HEK293 (cell line): ENCODE data around the gene SPINT2.

Source experiments
- HOXA7 ChIP-seq: sonication (generic); formaldehyde crosslinking; IDR thresholded peaks from 2 replicates; pipeline ENCODE4 v1.8.1; 2022; ENCODE audit warnings: missing genetic modification reagents, borderline replicate concordance
- HOXC10 ChIP-seq: sonication (generic); formaldehyde crosslinking; IDR thresholded peaks from 2 replicates; pipeline ENCODE4 v1.8.1; 2023; ENCODE audit warnings: mild to moderate bottlenecking, missing genetic modification reagents
- KLF7 ChIP-seq: fragments of 450-650 bp; formaldehyde crosslinking; IDR thresholded peaks from 2 replicates; pipeline ENCODE4 v1.5.1; 2016; ENCODE audit warnings: missing biosample characterization, missing genetic modification characterization, borderline replicate concordance
- MEIS1 ChIP-seq: sonication (generic); formaldehyde crosslinking; IDR thresholded peaks from 2 replicates; pipeline ENCODE4 v1.8.1; 2022; ENCODE audit warnings: missing genetic modification reagents, mild to moderate bottlenecking, borderline replicate concordance
- OVOL3 ChIP-seq: fragments of 450-650 bp; formaldehyde crosslinking; IDR thresholded peaks from 2 replicates; pipeline ENCODE4 v1.5.1; 2016; ENCODE audit warnings: missing biosample characterization, missing genetic modification characterization
- PRDM1 ChIP-seq: fragments of 450-650 bp; formaldehyde crosslinking; IDR thresholded peaks from 2 replicates; pipeline ENCODE4; 2016; ENCODE audit warnings: missing biosample characterization, missing genetic modification characterization
- RBAK ChIP-seq: fragments of 450-650 bp; formaldehyde crosslinking; IDR thresholded peaks from 2 replicates; pipeline ENCODE4 v1.5.1; 2016; ENCODE audit warnings: missing biosample characterization, missing genetic modification characterization
- SP7 ChIP-seq: fragments of 450-650 bp; formaldehyde crosslinking; IDR thresholded peaks from 2 replicates; pipeline ENCODE4 v1.5.1; 2016; ENCODE audit warnings: missing biosample characterization, missing genetic modification characterization
- WT1 ChIP-seq: fragments of 450-650 bp; formaldehyde crosslinking; IDR thresholded peaks from 2 replicates; pipeline ENCODE4 v1.5.1; 2016; ENCODE audit warnings: missing biosample characterization, missing genetic modification characterization
- ZBTB20 ChIP-seq: fragments of 450-650 bp; formaldehyde crosslinking; IDR thresholded peaks from 2 replicates; pipeline ENCODE4 v1.5.1; 2016; ENCODE audit warnings: missing biosample characterization, missing genetic modification characterization
- ZBTB8A ChIP-seq: fragments of 450-650 bp; formaldehyde crosslinking; IDR thresholded peaks from 2 replicates; pipeline ENCODE4 v1.5.1; 2016; ENCODE audit warnings: missing biosample characterization, missing genetic modification characterization
- ZFHX2 ChIP-seq: fragments of 450-650 bp; formaldehyde crosslinking; conservative IDR thresholded peaks from 2 replicates; pipeline ENCODE4 v1.5.1; 2016; ENCODE audit warnings: missing biosample characterization, missing genetic modification characterization
- ZFP69B ChIP-seq: fragments of 450-650 bp; formaldehyde crosslinking; IDR thresholded peaks from 2 replicates; pipeline ENCODE4 v1.5.1; 2016; ENCODE audit warnings: missing biosample characterization, missing genetic modification characterization
- ZNF114 ChIP-seq: fragments of 450-650 bp; formaldehyde crosslinking; IDR thresholded peaks from 2 replicates; pipeline ENCODE4 v1.5.0; 2017; ENCODE audit warnings: missing biosample characterization, missing genetic modification characterization
- ZNF121 ChIP-seq: fragments of 450-650 bp; formaldehyde crosslinking; IDR thresholded peaks from 2 replicates; pipeline ENCODE4 v1.5.1; 2016; ENCODE audit warnings: missing biosample characterization, missing genetic modification characterization
- ZNF138 ChIP-seq: fragments of 450-650 bp; formaldehyde crosslinking; IDR thresholded peaks from 2 replicates; pipeline ENCODE4 v1.5.1; 2016; ENCODE audit warnings: missing biosample characterization, missing genetic modification characterization, borderline replicate concordance
- ZNF16 ChIP-seq: fragments of 450-650 bp; formaldehyde crosslinking; IDR thresholded peaks from 2 replicates; pipeline ENCODE4 v1.5.1; 2016; ENCODE audit warnings: low read depth, missing biosample characterization, missing genetic modification characterization
- ZNF174 ChIP-seq: fragments of 450-650 bp; formaldehyde crosslinking; IDR thresholded peaks from 2 replicates; pipeline ENCODE4 v1.5.0; 2017; ENCODE audit warnings: missing biosample characterization, mild to moderate bottlenecking, missing genetic modification characterization
- ZNF211 ChIP-seq: fragments of 450-650 bp; formaldehyde crosslinking; IDR thresholded peaks from 2 replicates; pipeline ENCODE4 v1.5.1; 2016; ENCODE audit warnings: low read depth, missing biosample characterization, missing genetic modification characterization
- ZNF274 ChIP-seq, 2 experiments: fragments of 200-500 bp in 1 of 2; fragments of 450-650 bp in 1 of 2; sonication (Bioruptor generic) in 1 of 2; formaldehyde crosslinking in 1 of 2; IDR thresholded peaks; 2 replicates each; pipeline versions ENCODE4 v1.5.1 to v1.6.1; 2014 to 2016; ENCODE audit warnings: borderline replicate concordance in 1 of 2, inconsistent platforms in 1 of 2, low read length in 1 of 2, missing biosample characterization in 1 of 2, missing genetic modification characterization in 1 of 2
- ZNF366 ChIP-seq: fragments of 450-650 bp; formaldehyde crosslinking; conservative IDR thresholded peaks from 2 replicates; pipeline ENCODE4 v1.5.1; 2016; ENCODE audit warnings: missing biosample characterization, missing genetic modification characterization
- ZNF548 ChIP-seq: fragments of 450-650 bp; formaldehyde crosslinking; IDR thresholded peaks from 2 replicates; pipeline ENCODE4 v1.5.1; 2016; ENCODE audit warnings: missing biosample characterization, missing genetic modification characterization
- ZNF571 ChIP-seq: fragments of 450-650 bp; formaldehyde crosslinking; IDR thresholded peaks from 2 replicates; pipeline ENCODE4 v1.5.0; 2017; ENCODE audit warnings: missing biosample characterization, missing genetic modification characterization
- ZNF664 ChIP-seq: fragments of 450-650 bp; formaldehyde crosslinking; IDR thresholded peaks from 2 replicates; pipeline ENCODE4 v1.5.1; 2016; ENCODE audit warnings: missing biosample characterization, missing genetic modification characterization
- ZNF747 ChIP-seq: fragments of 450-650 bp; formaldehyde crosslinking; IDR thresholded peaks from 2 replicates; pipeline ENCODE4 v1.5.1; 2016; ENCODE audit warnings: missing biosample characterization, missing genetic modification characterization
- ZNF776 ChIP-seq: fragments of 450-650 bp; formaldehyde crosslinking; IDR thresholded peaks from 2 replicates; pipeline ENCODE4 v1.5.0; 2017; ENCODE audit warnings: missing biosample characterization, missing genetic modification characterization, borderline replicate concordance
- ZNF777 ChIP-seq: fragments of 450-650 bp; formaldehyde crosslinking; IDR thresholded peaks from 2 replicates; pipeline ENCODE4 v1.5.1; 2017; ENCODE audit warnings: missing biosample characterization, missing genetic modification characterization, borderline replicate concordance
- ZNF837 ChIP-seq: fragments of 450-650 bp; formaldehyde crosslinking; IDR thresholded peaks from 2 replicates; pipeline ENCODE4 v1.5.1; 2016; ENCODE audit warnings: missing biosample characterization, missing genetic modification characterization
- TF ChIP-seq, protein P1 (sequence below): fragments of 450-650 bp; formaldehyde crosslinking; IDR thresholded peaks from 2 replicates; pipeline ENCODE4 v1.5.1; 2016; ENCODE audit warnings: missing biosample characterization, missing genetic modification characterization
- TF ChIP-seq, protein P2 (sequence below): fragments of 450-650 bp; formaldehyde crosslinking; IDR thresholded peaks from 2 replicates; pipeline ENCODE4 v1.5.1; 2016; ENCODE audit warnings: missing biosample characterization, missing genetic modification characterization
- TF ChIP-seq, protein P3 (sequence below): fragments of 450-650 bp; formaldehyde crosslinking; IDR thresholded peaks from 2 replicates; pipeline ENCODE4 v1.5.1; 2017; ENCODE audit warnings: missing biosample characterization, missing genetic modification characterization
- TF ChIP-seq, protein P4 (sequence below): fragments of 450-650 bp; formaldehyde crosslinking; IDR thresholded peaks from 2 replicates; pipeline ENCODE4 v1.5.1; 2016; ENCODE audit warnings: missing biosample characterization, missing genetic modification characterization

SPINT2 gene

DNA sequence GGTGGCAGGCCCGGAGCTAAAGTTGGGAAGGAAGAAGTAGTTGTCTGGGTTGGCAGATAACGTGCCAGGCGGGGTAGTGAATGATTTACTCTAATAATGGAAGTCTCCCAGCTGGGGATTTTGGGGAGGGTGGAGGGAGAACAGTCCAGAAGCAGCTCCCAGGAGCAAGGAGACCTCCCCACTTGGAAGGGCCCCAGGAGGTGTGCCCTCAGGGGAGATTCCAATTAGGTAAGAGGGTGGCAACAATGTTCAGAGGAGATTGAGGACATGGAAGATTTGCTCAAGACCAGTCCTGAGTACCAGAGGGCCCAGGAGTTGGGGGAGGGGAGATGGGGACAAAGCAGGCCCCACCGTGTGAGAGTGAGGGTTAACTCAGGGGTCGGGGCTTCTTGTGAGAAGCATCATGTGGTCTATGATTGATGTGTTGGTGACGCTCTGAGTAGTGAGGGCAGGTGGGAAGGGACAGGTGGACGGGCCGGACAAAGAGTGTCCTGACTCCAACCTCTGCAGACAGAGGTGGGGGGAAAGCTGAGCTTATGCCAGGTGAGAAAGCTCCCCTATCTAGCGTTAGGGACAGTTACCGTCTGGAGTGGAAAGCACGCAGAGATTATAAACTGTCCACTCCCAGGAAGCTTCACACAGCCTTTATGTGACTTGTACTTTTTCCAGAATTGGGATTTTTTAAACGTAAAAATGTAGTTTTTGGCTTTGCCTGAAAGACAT is 3.5 kb downstream of the SPINT2 start (continued):
- TF ChIP-seq ZNF211 (tag by site-specific recombination) (no peak), HOXA7 (CRISPR knock-in tag) (no peak), ZFHX2 (tag by site-specific recombination) (no peak), KLF7 (tag by site-specific recombination) (no peak), ZNF114 (tag by site-specific recombination) (no peak), ZNF138 (tag by site-specific recombination) (no peak), ZNF16 (no peak), ZNF571 (no peak), ZNF274 (IDR thresholded peaks at IDR 0.05; ENCODE audit: low read length) (no peak), ZNF274 (tag by site-specific recombination; IDR thresholded peaks at IDR 0.05; ENCODE audit: borderline replicate concordance) (no peak), ZNF776 (tag by site-specific recombination) (no peak), ZBTB20 (no peak; the same call in 1 of the 2 replicates), ZNF548 (tag by site-specific recombination) (no peak), ZNF777 (no peak), ZNF174 (tag by site-specific recombination) (no peak), WT1 (tag by site-specific recombination) (peak; percentile 77), MEIS1 (no peak), ZNF121 (tag by site-specific recombination) (no peak), RBAK (tag by site-specific recombination) (no peak), SP7 (tag by site-specific recombination) (no peak), OVOL3 (no peak), PRDM1 (tag by site-specific recombination) (peak; percentile 77), ZBTB8A (tag by site-specific recombination) (no peak), ZNF747 (tag by site-specific recombination) (no peak), ZFP69B (tag by site-specific recombination) (0 out of 2 replicates have a peak, but pooled peaks have one; percentile 32), ZNF837 (tag by site-specific recombination) (no peak), ZNF664 (tag by site-specific recombination) (no peak), HOXC10 (CRISPR knock-in tag) (no peak), ZNF366 (tag by site-specific recombination) (no peak)
- TF ChIP-seq, protein P1, sequence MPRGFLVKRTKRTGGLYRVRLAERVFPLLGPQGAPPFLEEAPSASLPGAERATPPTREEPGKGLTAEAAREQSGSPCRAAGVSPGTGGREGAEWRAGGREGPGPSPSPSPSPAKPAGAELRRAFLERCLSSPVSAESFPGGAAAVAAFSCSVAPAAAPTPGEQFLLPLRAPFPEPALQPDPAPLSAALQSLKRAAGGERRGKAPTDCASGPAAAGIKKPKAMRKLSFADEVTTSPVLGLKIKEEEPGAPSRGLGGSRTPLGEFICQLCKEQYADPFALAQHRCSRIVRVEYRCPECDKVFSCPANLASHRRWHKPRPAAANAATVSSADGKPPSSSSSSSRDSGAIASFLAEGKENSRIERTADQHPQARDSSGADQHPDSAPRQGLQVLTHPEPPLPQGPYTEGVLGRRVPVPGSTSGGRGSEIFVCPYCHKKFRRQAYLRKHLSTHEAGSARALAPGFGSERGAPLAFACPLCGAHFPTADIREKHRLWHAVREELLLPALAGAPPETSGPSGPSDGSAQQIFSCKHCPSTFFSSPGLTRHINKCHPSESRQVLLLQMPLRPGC (tag by site-specific recombination) = no peak
- TF ChIP-seq, protein P2, sequence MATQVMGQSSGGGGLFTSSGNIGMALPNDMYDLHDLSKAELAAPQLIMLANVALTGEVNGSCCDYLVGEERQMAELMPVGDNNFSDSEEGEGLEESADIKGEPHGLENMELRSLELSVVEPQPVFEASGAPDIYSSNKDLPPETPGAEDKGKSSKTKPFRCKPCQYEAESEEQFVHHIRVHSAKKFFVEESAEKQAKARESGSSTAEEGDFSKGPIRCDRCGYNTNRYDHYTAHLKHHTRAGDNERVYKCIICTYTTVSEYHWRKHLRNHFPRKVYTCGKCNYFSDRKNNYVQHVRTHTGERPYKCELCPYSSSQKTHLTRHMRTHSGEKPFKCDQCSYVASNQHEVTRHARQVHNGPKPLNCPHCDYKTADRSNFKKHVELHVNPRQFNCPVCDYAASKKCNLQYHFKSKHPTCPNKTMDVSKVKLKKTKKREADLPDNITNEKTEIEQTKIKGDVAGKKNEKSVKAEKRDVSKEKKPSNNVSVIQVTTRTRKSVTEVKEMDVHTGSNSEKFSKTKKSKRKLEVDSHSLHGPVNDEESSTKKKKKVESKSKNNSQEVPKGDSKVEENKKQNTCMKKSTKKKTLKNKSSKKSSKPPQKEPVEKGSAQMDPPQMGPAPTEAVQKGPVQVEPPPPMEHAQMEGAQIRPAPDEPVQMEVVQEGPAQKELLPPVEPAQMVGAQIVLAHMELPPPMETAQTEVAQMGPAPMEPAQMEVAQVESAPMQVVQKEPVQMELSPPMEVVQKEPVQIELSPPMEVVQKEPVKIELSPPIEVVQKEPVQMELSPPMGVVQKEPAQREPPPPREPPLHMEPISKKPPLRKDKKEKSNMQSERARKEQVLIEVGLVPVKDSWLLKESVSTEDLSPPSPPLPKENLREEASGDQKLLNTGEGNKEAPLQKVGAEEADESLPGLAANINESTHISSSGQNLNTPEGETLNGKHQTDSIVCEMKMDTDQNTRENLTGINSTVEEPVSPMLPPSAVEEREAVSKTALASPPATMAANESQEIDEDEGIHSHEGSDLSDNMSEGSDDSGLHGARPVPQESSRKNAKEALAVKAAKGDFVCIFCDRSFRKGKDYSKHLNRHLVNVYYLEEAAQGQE (tag by site-specific recombination) = 0 out of 2 replicates have a peak, but pooled peaks have one; percentile 12
- TF ChIP-seq, protein P3, sequence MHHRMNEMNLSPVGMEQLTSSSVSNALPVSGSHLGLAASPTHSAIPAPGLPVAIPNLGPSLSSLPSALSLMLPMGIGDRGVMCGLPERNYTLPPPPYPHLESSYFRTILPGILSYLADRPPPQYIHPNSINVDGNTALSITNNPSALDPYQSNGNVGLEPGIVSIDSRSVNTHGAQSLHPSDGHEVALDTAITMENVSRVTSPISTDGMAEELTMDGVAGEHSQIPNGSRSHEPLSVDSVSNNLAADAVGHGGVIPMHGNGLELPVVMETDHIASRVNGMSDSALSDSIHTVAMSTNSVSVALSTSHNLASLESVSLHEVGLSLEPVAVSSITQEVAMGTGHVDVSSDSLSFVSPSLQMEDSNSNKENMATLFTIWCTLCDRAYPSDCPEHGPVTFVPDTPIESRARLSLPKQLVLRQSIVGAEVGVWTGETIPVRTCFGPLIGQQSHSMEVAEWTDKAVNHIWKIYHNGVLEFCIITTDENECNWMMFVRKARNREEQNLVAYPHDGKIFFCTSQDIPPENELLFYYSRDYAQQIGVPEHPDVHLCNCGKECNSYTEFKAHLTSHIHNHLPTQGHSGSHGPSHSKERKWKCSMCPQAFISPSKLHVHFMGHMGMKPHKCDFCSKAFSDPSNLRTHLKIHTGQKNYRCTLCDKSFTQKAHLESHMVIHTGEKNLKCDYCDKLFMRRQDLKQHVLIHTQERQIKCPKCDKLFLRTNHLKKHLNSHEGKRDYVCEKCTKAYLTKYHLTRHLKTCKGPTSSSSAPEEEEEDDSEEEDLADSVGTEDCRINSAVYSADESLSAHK (tag by site-specific recombination) = no peak
- TF ChIP-seq, protein P4, sequence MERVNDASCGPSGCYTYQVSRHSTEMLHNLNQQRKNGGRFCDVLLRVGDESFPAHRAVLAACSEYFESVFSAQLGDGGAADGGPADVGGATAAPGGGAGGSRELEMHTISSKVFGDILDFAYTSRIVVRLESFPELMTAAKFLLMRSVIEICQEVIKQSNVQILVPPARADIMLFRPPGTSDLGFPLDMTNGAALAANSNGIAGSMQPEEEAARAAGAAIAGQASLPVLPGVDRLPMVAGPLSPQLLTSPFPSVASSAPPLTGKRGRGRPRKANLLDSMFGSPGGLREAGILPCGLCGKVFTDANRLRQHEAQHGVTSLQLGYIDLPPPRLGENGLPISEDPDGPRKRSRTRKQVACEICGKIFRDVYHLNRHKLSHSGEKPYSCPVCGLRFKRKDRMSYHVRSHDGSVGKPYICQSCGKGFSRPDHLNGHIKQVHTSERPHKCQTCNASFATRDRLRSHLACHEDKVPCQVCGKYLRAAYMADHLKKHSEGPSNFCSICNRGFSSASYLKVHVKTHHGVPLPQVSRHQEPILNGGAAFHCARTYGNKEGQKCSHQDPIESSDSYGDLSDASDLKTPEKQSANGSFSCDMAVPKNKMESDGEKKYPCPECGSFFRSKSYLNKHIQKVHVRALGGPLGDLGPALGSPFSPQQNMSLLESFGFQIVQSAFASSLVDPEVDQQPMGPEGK (tag by site-specific recombination) = peak; percentile 13; the same call in 1 of the 2 replicates
